ENCODE data around the gene DDC. TPM values are rescaled to one million over a fixed set of nuclear protein-coding genes. Genes with fewer than 3 reads are reported as not detected.
"Not testable (repeated sequence)": the region's sequence is repeated elsewhere in the genome, so short reads cannot be mapped to it uniquely, and the experiment has no call there.

Gene DDC
- total and polyA plus RNA-seq, 4 donors, result 0.23 to 3.1 (median 1.6) TPM

GRCh38 chr7:50540785-50541579 lies 24.2 kb downstream of the DDC start:
- Histone ChIP-seq H3K4me1 (ENCODE audit: control insufficient read depth in 5 of 5, insufficient read depth in 5 of 5, low read length in 5 of 5) (no peaks in the 10 kb centered on the region), H3K4me3 (no peak overlapping the region), H3K27ac (ENCODE audit: low read depth in 1 of 2, low read length in 1 of 2) (no peak overlapping the region), H3K9ac (ENCODE audit: insufficient read depth in 1 of 2, low read length in 2 of 2) (no peak overlapping the region), H3K9me3 (ENCODE audit: control insufficient read depth in 4 of 4, insufficient read depth in 3 of 4, low read length in 3 of 4) (no peaks in the 10 kb centered on the region), H3K27me3 (ENCODE audit: control insufficient read depth in 3 of 3, insufficient read depth in 3 of 3, low read length in 2 of 3) (no peaks in the 10 kb centered on the region), H3K36me3 (ENCODE audit: control insufficient read depth in 4 of 4, insufficient read depth in 4 of 4, low read length in 4 of 4) (no peaks in the 10 kb centered on the region)
- no peak for TF ChIP-seq CTCF (IDR thresholded peaks at IDR 0.05; ENCODE audit: control extremely low read depth, extremely low read depth)
- WGBS, 2 donors, result 95 to 96% methylated on average over 9 of the region's 9 CpGs
- ATAC-seq (ENCODE audit: insufficient read depth, low FRiP score) (no peak), DNase-seq (no peak)

- no peak for ATAC-seq (ENCODE audit: insufficient read depth, low FRiP score)
- no peaks in the 10 kb centered on the region for H3K27me3 ChIP-seq (ENCODE audit: control insufficient read depth in 3 of 3, insufficient read depth in 3 of 3, low read length in 2 of 3)
- H3K27ac ChIP-seq (ENCODE audit: low read depth in 1 of 2, low read length in 1 of 2), result no peak overlapping the region
- no peak for DNase-seq
- no peaks in the 10 kb centered on the region for H3K36me3 ChIP-seq (ENCODE audit: control insufficient read depth in 4 of 4, insufficient read depth in 4 of 4, low read length in 4 of 4)
- TF ChIP-seq CTCF (IDR thresholded peaks at IDR 0.05; ENCODE audit: control extremely low read depth, extremely low read depth), result no peak
- no peaks in the 10 kb centered on the region for H3K4me1 ChIP-seq (ENCODE audit: control insufficient read depth in 5 of 5, insufficient read depth in 5 of 5, low read length in 5 of 5)
- no peak overlapping the region for H3K9ac ChIP-seq (ENCODE audit: insufficient read depth in 1 of 2, low read length in 2 of 2)
- WGBS, 2 donors, result 94 to 95% methylated on average over 15 of the region's 15 CpGs
- H3K9me3 ChIP-seq (ENCODE audit: control insufficient read depth in 4 of 4, insufficient read depth in 3 of 4, low read length in 3 of 4), result no peaks in the 10 kb centered on the region
- no peak overlapping the region for H3K4me3 ChIP-seq
These were observed 25.5 kb downstream of the DDC start for GRCh38 chr7:50539725-50540124.

DNA sequence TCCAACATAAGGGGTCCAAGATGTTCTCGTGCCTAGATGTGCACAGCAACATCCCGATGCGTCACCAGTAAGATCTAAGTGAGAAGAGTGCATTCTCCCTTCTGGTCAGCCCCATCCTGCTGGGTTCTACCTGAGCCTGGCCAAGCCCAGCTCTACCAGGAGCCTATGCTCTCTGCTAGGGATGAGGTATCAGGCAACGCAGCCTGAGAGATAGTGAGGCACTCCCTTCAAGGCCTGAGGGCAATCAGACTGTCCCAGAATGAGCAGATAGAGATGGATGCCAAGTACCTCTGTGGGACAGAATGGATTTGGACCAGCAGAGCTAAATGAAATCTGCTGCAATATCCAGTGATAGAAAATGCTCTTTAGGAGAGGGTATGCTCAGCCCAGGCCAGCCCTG lies 26.7 kb downstream of the DDC start:
- no peaks in the 10 kb centered on the region for H3K4me1 ChIP-seq (ENCODE audit: control insufficient read depth in 5 of 5, insufficient read depth in 5 of 5, low read length in 5 of 5)
- H3K36me3 ChIP-seq (ENCODE audit: control insufficient read depth in 4 of 4, insufficient read depth in 4 of 4, low read length in 4 of 4), result no peaks in the 10 kb centered on the region
- WGBS, 2 donors, result 92 to 97% methylated on average over 4 of the region's 4 CpGs
- H3K27ac ChIP-seq (ENCODE audit: low read depth in 1 of 2, low read length in 1 of 2), result no peak overlapping the region
- DNase-seq, result no peak
- no peak for TF ChIP-seq CTCF (IDR thresholded peaks at IDR 0.05; ENCODE audit: control extremely low read depth, extremely low read depth)
- no peak overlapping the region for H3K4me3 ChIP-seq
- H3K9ac ChIP-seq (ENCODE audit: insufficient read depth in 1 of 2, low read length in 2 of 2), result no peak overlapping the region
- H3K27me3 ChIP-seq (ENCODE audit: control insufficient read depth in 3 of 3, insufficient read depth in 3 of 3, low read length in 2 of 3), result no peaks in the 10 kb centered on the region
- no peak for ATAC-seq (ENCODE audit: insufficient read depth, low FRiP score)
- no peaks in the 10 kb centered on the region for H3K9me3 ChIP-seq (ENCODE audit: control insufficient read depth in 4 of 4, insufficient read depth in 3 of 4, low read length in 3 of 4)

DNA sequence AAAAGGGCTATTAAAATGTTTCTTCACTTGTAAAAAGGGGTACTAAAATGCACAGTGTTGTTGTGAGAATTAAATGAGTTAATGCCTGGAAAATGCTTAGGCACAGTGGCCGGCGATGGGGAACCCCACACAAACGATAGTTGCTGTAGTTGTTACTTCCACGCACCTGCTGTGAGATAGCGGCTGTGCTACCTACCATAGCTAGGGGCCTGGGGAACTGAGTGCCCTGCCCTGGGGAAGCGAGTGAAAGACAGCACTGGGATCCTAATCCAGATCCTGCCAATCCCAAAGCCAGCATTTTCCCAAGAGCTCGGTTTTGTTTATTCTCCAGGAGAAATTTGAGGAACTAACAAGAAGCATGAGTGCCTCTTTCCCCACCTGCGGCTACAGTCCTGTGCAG lies 27.8 kb downstream of the DDC start:
- Histone ChIP-seq H3K27me3 (ENCODE audit: control insufficient read depth in 3 of 3, insufficient read depth in 3 of 3, low read length in 2 of 3) (no peaks in the 10 kb centered on the region), H3K27ac (ENCODE audit: low read depth in 1 of 2, low read length in 1 of 2) (no peak overlapping the region), H3K9me3 (ENCODE audit: control insufficient read depth in 4 of 4, insufficient read depth in 3 of 4, low read length in 3 of 4) (no peaks in the 10 kb centered on the region), H3K4me3 (no peak overlapping the region), H3K36me3 (ENCODE audit: control insufficient read depth in 4 of 4, insufficient read depth in 4 of 4, low read length in 4 of 4) (no peaks in the 10 kb centered on the region), H3K9ac (ENCODE audit: insufficient read depth in 1 of 2, low read length in 2 of 2) (no peak overlapping the region), H3K4me1 (ENCODE audit: control insufficient read depth in 5 of 5, insufficient read depth in 5 of 5, low read length in 5 of 5) (no peaks in the 10 kb centered on the region)
- no peak for DNase-seq
- no peak for TF ChIP-seq CTCF (IDR thresholded peaks at IDR 0.05; ENCODE audit: control extremely low read depth, extremely low read depth)
- ATAC-seq (ENCODE audit: insufficient read depth, low FRiP score), result no peak
- 89 to 91% methylated on average over 8 of the region's 8 CpGs for WGBS, 2 donors

GRCh38 chr7:50535291-50535711 lies 29.9 kb downstream of the DDC start:
- H3K9me3 ChIP-seq (ENCODE audit: control insufficient read depth in 4 of 4, insufficient read depth in 3 of 4, low read length in 3 of 4); H3K4me3 ChIP-seq; H3K9ac ChIP-seq (ENCODE audit: insufficient read depth in 1 of 2, low read length in 2 of 2); H3K27ac ChIP-seq (ENCODE audit: low read depth in 1 of 2, low read length in 1 of 2); H3K4me1 ChIP-seq (ENCODE audit: control insufficient read depth in 5 of 5, insufficient read depth in 5 of 5, low read length in 5 of 5); ATAC-seq (ENCODE audit: insufficient read depth, low FRiP score); H3K36me3 ChIP-seq (ENCODE audit: control insufficient read depth in 4 of 4, insufficient read depth in 4 of 4, low read length in 4 of 4); H3K27me3 ChIP-seq (ENCODE audit: control insufficient read depth in 3 of 3, insufficient read depth in 3 of 3, low read length in 2 of 3); DNase-seq: not testable (repeated sequence)
- 78 to 85% methylated on average over 7 of the region's 7 CpGs for WGBS, 2 donors
